Measurements from ENCODE around the gene RAD51.
"Not testable (repeated sequence)": the region's sequence is repeated elsewhere in the genome, so short reads cannot be mapped to it uniquely, and the experiment has no call there.

RAD51 gene

DNA sequence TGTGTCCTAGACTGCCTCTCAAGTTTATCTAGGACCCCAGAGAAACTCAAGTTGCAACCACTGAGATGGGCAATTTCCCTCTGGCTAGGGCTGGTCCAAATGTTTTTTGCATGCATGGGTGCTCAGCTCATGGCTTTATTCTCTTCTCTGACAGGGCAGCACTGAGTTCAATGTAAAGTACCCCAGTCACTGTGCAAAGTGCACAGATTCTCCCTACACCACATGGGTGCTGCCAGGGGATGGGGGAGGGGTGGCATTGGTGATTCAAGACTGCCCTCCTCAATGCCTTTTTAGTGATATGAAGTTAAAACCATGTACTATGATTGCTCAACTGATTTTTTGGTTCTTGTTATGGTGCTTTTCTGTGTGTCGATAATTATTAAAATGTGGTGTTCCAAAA is 14.8 kb upstream of the RAD51 start:
- Histone ChIP-seq H3K27me3 (ENCODE audit: insufficient read depth, low read length, poor library complexity, severe bottlenecking) (no peaks in the 10 kb centered on the region), H3K4me1 (ENCODE audit: insufficient read depth, low read length, poor library complexity, severe bottlenecking) (no peaks in the 10 kb centered on the region), H2AFZ (ENCODE audit: low read length) (no peak overlapping the region), H3K79me2 (ENCODE audit: insufficient read depth, low read length) (no peaks in the 10 kb centered on the region), H3K4me2 (ENCODE audit: low read depth, low read length, poor library complexity, severe bottlenecking) (no peak overlapping the region), H3K36me3 (ENCODE audit: insufficient read depth, low read length) (no peaks in the 10 kb centered on the region), H4K20me1 (ENCODE audit: insufficient read depth, low read length, poor library complexity, severe bottlenecking) (no peaks in the 10 kb centered on the region), H3K9me3 (ENCODE audit: insufficient read depth, low read depth, low read length) (no peaks in the 10 kb centered on the region), H3K9ac (ENCODE audit: low read depth, low read length, poor library complexity, severe bottlenecking) (no peak overlapping the region), H3F3A (ENCODE audit: low read depth) (no peaks in the 10 kb centered on the region), H3K4me3 (ENCODE audit: low read length, poor library complexity, severe bottlenecking) (no peak overlapping the region), H3K9me2 (replicated peaks; ENCODE audit: low read depth, low read length) (no peaks in the 10 kb centered on the region)
- TF ChIP-seq, protein P1, sequence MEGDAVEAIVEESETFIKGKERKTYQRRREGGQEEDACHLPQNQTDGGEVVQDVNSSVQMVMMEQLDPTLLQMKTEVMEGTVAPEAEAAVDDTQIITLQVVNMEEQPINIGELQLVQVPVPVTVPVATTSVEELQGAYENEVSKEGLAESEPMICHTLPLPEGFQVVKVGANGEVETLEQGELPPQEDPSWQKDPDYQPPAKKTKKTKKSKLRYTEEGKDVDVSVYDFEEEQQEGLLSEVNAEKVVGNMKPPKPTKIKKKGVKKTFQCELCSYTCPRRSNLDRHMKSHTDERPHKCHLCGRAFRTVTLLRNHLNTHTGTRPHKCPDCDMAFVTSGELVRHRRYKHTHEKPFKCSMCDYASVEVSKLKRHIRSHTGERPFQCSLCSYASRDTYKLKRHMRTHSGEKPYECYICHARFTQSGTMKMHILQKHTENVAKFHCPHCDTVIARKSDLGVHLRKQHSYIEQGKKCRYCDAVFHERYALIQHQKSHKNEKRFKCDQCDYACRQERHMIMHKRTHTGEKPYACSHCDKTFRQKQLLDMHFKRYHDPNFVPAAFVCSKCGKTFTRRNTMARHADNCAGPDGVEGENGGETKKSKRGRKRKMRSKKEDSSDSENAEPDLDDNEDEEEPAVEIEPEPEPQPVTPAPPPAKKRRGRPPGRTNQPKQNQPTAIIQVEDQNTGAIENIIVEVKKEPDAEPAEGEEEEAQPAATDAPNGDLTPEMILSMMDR (conservative IDR thresholded peaks at IDR 0.05; ENCODE audit: low read length), result no peak
- TF ChIP-seq EZH2phosphoT487 (IDR thresholded peaks at IDR 0.05; ENCODE audit: borderline replicate concordance), result no peak

DNA sequence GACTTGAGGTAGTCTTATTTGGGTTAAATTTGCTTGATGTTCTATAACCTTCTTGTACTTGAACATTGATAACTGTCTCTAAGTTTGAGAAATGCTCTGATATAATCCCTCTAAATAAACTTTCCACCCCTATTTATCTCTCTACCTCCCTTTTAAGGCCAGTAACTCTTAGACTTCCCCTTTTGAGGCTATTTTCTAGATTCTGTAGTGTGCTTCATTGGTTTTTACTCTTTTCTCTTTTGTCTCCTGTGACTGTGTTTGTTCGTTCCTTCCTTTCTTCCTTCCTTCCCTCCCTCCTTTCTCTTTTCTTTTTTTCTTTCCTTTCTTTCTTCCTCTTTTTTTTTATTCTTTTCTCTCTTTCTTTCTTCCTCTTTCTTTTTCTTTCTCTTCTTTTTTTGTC is 14.0 kb upstream of the RAD51 start:
- not testable (repeated sequence) for H3K9me2 ChIP-seq (replicated peaks; ENCODE audit: low read depth, low read length); H3K27me3 ChIP-seq (ENCODE audit: insufficient read depth, low read length, poor library complexity, severe bottlenecking); H3K9me3 ChIP-seq (ENCODE audit: insufficient read depth, low read depth, low read length); H2AFZ ChIP-seq (ENCODE audit: low read length); H3K9ac ChIP-seq (ENCODE audit: low read depth, low read length, poor library complexity, severe bottlenecking); H3K4me3 ChIP-seq (ENCODE audit: low read length, poor library complexity, severe bottlenecking); H3K36me3 ChIP-seq (ENCODE audit: insufficient read depth, low read length); H3K4me2 ChIP-seq (ENCODE audit: low read depth, low read length, poor library complexity, severe bottlenecking); H4K20me1 ChIP-seq (ENCODE audit: insufficient read depth, low read length, poor library complexity, severe bottlenecking); H3F3A ChIP-seq (ENCODE audit: low read depth); H3K4me1 ChIP-seq (ENCODE audit: insufficient read depth, low read length, poor library complexity, severe bottlenecking); H3K79me2 ChIP-seq (ENCODE audit: insufficient read depth, low read length)

DNA sequence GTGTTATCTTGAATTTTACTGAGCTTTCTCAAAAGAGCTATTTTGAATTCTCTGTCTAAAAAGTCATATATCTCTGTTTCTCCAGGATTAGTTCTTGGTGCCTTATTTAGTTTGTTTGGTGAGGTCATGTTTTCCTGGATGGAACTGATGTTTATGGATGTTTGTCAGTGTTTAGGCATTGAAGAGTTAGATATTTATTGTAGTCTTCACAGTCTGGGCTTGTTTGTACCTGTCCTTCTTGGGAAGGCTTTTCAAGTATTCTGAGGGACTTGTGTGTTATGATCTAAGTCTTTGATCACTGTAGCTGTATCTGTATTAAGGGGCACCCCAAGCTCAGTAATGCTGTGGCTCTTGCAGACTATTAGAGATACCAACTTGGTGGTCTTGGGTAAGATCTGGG is 10.6 kb upstream of the RAD51 start:
- no peak for TF ChIP-seq EZH2phosphoT487 (IDR thresholded peaks at IDR 0.05; ENCODE audit: borderline replicate concordance)
- TF ChIP-seq, protein P1 (conservative IDR thresholded peaks at IDR 0.05; ENCODE audit: low read length), result no peak
- Histone ChIP-seq H4K20me1 (ENCODE audit: insufficient read depth, low read length, poor library complexity, severe bottlenecking) (no peaks in the 10 kb centered on the region), H3K79me2 (ENCODE audit: insufficient read depth, low read length) (no peaks in the 10 kb centered on the region), H3K36me3 (ENCODE audit: insufficient read depth, low read length) (no peaks in the 10 kb centered on the region), H3K4me3 (ENCODE audit: low read length, poor library complexity, severe bottlenecking) (no peak overlapping the region), H3K27me3 (ENCODE audit: insufficient read depth, low read length, poor library complexity, severe bottlenecking) (no peaks in the 10 kb centered on the region), H3K9me3 (ENCODE audit: insufficient read depth, low read depth, low read length) (no peaks in the 10 kb centered on the region), H3K9ac (ENCODE audit: low read depth, low read length, poor library complexity, severe bottlenecking) (no peak overlapping the region), H3K4me1 (ENCODE audit: insufficient read depth, low read length, poor library complexity, severe bottlenecking) (no peaks in the 10 kb centered on the region), H3K4me2 (ENCODE audit: low read depth, low read length, poor library complexity, severe bottlenecking) (no peak overlapping the region), H2AFZ (ENCODE audit: low read length) (no peak overlapping the region), H3F3A (ENCODE audit: low read depth) (no peaks in the 10 kb centered on the region), H3K9me2 (replicated peaks; ENCODE audit: low read depth, low read length) (no peaks in the 10 kb centered on the region)

DNA sequence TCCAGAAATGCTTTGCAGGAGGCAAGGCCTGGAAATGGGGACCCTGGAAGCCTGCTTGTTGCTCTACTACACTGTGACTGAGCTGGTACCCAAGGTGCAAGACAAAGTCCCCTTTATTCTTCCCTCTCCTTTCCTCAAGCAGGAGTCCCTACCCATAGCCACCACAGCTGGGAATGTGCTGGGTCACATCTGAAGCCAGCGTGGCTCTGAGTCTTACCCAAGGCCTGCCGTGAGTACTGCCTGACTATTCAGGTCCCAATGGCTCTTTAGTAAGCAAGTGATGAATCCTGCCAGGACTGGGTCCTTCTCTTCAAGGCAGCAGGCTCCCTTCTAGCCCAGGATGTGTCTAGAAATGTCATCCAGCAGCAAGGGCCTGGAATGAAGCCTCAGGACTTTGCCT is 9.6 kb upstream of the RAD51 start:
- H3K27me3 ChIP-seq (ENCODE audit: insufficient read depth, low read length, poor library complexity, severe bottlenecking), result no peaks in the 10 kb centered on the region
- TF ChIP-seq, protein P1 (conservative IDR thresholded peaks at IDR 0.05; ENCODE audit: low read length), result no peak
- no peak for TF ChIP-seq EZH2phosphoT487 (IDR thresholded peaks at IDR 0.05; ENCODE audit: borderline replicate concordance)
- no peaks in the 10 kb centered on the region for H3K4me1 ChIP-seq (ENCODE audit: insufficient read depth, low read length, poor library complexity, severe bottlenecking)
- H3K9me2 ChIP-seq (replicated peaks; ENCODE audit: low read depth, low read length), result no peaks in the 10 kb centered on the region
- H3K4me2 ChIP-seq (ENCODE audit: low read depth, low read length, poor library complexity, severe bottlenecking), result no peak overlapping the region
- H3K36me3 ChIP-seq (ENCODE audit: insufficient read depth, low read length), result no peaks in the 10 kb centered on the region
- H2AFZ ChIP-seq (ENCODE audit: low read length), result no peak overlapping the region
- no peak overlapping the region for H3K4me3 ChIP-seq (ENCODE audit: low read length, poor library complexity, severe bottlenecking)
- H3K79me2 ChIP-seq (ENCODE audit: insufficient read depth, low read length), result no peaks in the 10 kb centered on the region
- no peaks in the 10 kb centered on the region for H3K9me3 ChIP-seq (ENCODE audit: insufficient read depth, low read depth, low read length)
- H4K20me1 ChIP-seq (ENCODE audit: insufficient read depth, low read length, poor library complexity, severe bottlenecking), result no peaks in the 10 kb centered on the region
- no peaks in the 10 kb centered on the region for H3F3A ChIP-seq (ENCODE audit: low read depth)
- H3K9ac ChIP-seq (ENCODE audit: low read depth, low read length, poor library complexity, severe bottlenecking), result no peak overlapping the region

All from Loucy (cell line).